GM21515 (cell line): Measurements from ENCODE around the gene ACKR3.

Experiments used
- ATAC-seq: cut with Tn5 transposase; IDR thresholded peaks from one replicate; pipeline ENCODE4 v1.9.1; 2021; ENCODE audit not compliant: unreplicated experiment

ACKR3 gene

DNA sequence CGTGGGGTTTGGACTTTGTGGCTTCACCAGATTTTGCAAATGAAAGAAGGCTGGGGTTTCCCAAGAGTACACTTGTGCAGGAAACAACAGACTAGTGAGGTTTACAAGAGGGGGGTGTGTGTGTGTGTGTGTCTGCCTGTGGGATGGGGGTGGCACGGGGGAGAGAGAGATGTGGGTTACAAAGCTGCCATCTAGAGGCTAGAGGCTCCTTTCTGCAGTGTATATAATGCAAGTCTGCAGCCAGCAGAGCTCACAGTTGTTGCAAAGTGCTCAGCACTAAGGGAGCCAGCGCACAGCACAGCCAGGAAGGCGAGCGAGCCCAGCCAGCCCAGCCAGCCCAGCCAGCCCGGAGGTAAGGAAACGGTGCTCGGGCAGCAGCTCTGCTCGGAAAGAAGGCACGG is at the start of gene ACKR3:
Gene ACKR3, plus strand, starts transcription at position 253 of the 401 bp plus-strand sequence. CDS start 10,641 bp downstream, outside the sequence.
- ATAC-seq: peak; percentile 74

DNA sequence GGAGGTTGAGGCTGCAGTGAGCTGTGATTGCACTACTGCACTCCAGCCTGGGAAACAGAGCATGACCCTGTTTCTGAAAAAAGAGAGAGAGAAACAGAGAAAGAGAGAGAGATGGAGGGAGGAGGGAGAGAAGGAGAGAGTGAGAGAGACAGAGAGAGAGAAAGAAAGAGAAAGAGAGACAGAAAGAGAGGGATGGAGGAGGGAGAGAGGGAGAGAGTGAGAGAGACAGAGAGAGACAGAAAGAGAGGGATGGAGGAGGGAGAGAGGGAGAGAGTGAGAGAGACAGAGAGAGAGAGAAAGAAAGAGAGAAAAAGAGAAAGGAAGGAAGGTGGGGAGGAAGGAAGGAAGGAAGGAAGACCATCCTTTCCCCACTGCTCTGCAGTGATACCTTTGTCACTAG is 48.1 kb upstream of the ACKR3 start:
- ATAC-seq: no peak

DNA sequence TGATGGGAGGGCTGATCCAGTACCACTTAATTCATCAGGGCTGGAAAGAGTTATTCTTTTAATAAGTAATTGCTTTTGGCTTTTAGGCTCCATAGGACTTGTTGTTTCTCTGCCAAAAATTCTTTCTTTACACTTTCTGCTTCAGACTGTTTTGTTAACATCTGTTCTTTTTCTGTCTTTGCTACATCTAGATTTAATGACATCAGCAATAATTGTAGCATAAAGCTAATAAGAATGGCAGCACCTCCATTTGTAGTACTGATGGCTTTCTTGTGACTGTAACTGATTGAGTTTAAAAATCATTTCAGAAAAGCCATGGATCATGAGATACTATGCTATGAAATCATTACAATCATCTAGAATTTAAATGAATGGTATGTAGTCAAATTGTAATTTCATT is 46.4 kb upstream of the ACKR3 start:
- ATAC-seq: no peak

DNA sequence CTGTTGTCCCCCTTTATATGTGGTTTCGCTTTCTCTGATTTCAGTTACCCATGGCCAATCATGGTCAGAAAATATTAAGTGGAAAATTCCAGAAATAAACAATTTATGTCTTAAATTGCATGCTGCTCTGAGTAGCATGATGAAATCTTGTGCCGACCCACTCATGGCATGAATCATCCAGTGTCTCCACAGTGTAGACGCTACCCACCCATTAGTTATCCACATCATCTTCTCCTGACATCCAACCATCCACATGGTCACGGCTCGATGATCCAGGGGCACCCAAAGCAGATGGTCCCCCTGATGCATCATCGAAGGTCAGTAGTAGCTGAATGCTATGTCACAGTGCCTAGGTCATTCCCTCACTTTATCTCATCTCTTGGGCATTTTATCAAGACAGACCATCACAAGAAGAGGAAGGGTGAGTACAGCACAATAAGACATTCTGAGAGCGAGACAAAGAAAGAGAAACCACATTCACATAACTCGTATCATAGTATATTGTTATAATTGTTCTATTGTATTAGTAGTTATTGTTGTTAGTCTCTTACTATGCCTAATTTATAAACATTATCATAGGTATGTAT is 44.1 kb upstream of the ACKR3 start:
- no peak for ATAC-seq

DNA sequence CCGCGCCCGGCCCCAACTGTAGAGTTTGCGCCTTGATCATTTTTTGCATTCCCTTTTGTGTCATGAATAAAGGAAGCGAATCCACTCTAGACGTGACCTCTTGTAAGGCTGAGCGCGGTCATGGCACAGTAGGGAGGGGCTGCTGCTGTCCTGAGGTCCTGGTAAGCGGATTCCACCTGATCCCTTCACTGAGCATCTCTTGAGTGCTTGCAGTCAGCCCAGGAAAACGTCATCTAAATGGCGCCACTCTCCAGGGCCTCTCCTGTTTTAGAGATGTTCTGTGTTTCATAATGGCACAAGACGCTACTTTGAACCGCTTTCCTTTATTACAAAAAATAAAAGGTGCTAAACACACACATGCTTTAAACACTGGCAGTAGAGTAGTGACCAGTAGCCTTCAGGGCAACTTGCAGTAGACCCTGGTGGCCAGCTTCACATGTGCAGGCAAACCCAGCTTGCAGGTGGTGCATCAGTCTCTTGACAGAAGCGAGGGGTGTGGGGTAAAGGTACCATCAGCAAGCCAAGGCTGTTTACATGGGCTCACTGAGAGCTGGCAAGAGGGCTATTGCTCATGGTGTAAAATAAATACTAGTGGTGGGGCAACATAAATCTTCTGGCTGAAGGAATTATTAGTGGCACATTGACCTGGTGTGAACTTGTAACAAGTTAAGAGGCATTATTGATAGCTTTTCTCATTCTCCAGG is 43.0 kb upstream of the ACKR3 start:
- ATAC-seq: no peak

DNA sequence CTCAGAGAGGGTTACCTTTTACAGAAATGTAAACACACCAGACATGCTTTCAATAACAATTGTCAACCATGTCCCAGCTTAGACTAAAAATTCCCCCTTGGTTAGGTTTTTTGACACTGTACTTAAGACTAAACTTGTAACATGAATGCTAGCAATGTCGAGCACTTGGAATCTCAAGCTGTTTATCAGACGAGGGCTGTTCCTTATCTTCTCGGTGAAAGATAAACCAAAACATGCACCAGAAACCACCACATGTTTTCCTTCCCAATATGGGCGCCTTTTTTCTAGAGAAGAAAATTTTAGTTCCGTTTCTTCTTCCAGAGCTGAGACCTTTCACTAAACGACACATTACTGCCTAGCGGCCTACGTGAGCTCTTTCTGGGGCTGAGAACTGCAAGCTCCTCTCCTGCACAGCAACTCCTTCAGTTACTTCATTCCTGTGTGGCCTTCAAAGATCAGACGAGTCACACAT is 42.4 kb upstream of the ACKR3 start:
- ATAC-seq: no peak

DNA sequence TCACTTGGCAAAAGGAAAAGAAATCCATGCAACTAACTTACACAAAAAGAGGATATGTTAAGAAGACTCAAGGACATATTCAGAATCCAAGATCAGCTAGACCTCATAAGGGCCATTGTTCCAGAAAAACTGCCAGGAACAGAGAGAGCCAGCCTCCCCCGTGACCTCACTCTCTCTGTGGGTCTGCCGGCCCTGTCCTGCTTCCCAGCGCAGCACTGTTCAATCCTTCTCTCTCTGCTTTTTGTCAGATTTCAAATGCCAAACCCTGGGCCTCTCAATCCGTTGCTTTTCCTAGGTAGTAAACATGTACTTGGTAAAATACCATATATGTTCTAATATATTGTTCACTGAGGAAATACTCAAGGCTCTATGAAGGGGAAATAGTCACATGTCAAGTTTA is 40.0 kb upstream of the ACKR3 start:
- no peak for ATAC-seq

DNA sequence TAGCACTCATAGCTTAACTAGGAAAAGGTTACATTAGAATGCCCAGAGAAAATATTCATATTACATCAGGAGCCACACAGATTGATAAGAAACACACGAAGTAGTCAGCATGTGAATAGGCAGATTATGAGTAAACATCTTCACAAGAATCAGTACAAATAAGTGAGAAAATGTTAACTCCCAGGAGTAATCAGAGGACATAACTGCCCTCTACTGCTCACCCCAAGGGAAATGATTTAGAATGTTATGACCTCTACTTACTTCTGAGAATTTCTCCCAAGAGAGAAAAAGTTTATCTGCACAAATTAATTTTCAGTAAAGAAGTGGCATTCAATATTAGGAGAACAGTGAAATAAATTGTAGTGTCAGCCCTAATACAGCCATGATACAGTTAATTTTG is 39.1 kb upstream of the ACKR3 start:
- no peak for ATAC-seq

DNA sequence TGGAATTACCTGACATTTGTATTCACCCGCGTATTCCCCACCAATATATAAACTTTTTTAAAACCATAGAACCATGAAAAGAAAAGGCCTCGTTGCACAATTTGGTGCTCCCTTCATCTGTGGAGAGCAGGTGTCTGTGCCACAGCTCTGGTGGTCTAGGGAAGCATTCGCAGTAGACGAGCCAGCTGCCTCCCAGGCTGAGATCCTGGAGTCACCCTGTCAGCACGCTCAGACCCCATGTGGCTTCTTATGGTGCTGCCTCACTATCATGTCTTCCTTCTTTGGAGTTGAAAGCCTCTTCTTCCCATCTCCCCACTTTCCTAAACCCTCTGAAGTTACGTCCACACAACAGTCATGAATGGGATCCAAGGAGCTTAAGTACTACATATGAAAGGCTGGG is 38.4 kb upstream of the ACKR3 start:
- ATAC-seq: no peak

DNA sequence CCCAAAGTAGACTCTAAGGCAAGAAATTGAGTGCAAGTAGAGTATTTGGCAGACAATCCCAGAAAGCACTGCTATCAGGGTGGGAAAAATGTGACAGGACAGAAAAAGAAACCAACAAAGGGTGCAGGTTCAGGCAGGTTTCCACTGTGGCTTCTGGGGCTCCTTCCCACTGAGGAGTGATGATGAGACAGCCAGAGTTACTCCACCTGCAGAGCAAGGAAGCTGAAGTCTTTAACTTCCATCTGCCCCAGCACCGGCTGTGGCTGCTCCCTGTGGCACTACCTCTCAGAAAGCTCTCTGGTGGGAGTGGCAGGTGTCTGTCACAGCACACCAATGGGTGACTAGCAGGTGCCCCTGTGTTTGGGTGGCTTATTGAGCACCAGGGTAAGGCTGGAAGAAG is 37.6 kb upstream of the ACKR3 start:
- no peak for ATAC-seq

DNA sequence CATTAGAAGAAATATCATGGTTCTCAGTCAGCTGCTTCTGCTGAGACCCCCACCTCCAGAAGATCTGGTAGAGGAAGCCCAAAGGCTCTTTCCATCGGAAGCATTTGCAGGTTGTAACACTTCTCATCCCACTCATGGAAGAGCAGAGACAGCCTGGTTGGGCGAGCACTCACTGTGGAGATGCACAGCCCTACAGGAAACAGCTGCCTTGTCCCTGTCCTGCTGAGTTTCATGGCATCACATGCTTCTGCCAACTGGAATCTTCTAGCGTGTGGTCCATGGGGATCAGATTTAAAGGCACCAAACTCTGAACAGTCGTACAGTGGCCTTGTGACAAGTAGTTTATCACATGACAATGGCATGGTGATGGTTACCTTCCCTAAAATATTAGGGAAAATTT is 36.3 kb upstream of the ACKR3 start:
- ATAC-seq: no peak

DNA sequence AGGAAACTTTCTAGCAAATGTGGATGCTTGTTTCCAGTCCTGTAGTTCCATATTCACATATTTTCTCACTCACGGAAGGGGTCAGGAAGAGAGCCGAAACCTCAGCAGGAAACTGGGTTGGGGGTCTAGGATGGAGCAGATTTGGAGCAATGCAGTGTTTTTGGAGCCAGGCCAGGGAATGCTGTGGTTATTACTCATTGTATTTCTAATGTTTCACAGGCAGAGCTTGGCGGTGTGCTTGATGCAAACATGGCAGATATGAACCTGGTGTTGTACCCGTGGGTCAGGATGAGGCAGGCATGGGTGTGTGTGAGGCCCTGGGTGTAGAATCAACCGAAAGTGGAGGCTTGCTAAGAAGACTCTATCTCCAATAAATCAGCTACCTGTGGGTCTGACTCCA is 34.6 kb upstream of the ACKR3 start:
- ATAC-seq: no peak

DNA sequence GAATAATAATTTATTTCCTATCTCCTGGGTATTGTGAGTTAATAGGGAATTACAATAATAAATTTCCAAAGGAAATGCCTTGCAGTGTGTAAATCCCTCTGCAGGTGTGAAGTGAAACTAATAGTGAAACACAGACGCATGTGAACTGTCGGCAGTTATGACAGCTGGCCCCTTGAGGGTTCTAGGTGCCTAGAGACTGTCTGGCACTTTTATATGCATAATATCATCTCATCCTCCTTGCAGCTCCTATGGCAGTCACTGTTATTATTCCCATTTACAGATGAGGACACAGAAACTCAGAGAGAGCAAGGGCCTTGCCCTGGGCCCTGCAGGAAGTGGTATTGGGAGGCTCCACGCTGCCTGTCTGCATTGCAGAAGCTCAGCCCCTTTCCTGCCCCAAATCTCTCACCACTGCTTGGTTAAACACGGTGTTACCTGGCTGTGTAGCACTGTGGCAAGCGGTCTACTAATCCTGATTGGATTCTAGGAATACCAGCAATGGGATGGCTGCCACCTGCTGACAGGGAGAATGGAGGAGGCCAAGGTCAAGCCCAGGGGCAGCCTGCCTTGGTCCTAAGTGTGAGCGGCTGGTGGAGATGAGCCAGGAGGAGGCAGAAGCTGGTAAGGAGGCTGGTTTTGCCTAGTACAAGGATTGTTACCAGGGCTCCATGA is 32.8 kb upstream of the ACKR3 start:
- ATAC-seq: peak; percentile 69

DNA sequence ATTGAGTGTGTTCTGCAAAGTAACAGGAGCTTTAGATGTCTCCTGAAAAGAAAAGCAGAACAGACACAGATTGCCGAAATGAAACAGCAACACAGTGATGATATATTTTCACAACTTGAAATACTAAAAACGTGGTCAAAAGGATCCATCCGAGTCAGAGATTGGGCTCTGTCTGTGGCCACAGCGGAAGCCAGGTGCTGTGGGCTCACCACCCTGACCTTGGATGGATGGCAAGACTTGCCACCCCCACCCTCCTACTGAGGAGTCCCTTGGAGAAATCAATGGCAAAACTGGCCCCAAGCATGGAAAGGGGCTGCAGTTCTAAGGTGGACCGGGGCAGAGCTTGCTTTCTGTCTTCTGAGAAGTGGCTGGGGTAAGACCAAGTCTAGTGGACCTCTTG is 31.4 kb upstream of the ACKR3 start:
- no peak for ATAC-seq

DNA sequence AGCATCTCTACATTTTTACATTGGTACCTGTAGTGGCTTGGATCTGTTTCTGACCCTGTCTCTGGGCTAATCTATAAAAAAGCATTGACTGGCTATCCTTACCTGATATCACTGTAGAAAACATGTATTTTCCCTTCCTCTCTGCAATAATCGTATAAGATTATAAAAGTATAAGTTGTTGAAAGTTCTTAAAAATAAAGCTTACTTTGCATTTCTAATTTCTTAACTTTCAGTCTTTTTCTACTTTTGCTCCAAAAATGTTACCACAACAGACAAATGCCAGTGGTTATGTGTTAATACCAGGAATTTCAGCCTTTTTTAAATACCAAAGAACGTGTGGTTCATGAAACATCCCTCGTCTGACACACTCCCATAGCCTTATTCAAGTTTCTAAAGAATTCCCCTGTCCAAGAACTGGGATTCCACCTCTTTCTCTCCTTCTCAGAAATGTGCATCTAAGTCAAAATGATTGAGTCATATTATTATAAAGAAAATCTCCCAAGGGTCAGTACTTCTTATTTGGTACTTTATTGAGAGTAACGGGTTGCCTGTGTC is 28.5 kb upstream of the ACKR3 start:
- no peak for ATAC-seq

DNA sequence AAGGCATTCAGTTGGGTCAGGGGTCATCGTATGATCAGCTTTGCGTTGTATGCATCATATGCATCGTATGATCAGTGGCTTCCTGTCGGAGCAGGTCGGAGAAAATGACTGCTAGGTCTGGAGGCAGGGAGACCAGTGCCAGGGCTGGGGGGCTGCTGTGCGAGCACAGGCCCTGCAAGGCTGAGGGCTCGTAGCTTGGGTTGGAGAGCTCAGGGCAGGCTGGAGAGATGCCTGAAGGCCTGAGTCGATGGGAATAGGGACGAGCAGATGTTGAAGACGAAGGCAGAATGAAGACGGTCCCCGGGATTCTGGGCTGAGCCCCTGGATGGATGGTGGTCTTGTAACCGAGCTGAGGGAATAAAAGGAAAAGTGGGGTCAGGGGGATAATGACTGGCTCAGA is 25.3 kb upstream of the ACKR3 start:
- no peak for ATAC-seq

DNA sequence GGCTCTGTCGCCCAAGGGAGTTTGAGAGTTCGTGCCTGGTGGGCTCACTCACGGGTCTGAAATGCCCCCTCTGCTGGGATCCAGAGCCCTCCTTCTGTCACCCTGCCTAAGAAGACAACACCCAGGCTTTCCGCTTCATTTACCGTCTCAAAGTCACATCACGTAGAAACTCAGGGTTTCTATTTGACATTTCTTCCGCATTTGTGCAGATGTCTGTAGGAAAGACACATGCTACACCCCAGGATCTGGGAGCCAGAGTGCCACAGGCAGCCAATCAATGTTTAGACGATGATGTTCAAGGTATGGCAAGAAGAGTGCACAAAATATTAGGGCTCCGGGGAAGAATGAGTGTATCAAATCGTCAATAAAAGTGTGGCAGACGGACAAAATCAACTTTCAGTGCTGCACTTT is 24.4 kb upstream of the ACKR3 start:
- peak; percentile 64 for ATAC-seq

DNA sequence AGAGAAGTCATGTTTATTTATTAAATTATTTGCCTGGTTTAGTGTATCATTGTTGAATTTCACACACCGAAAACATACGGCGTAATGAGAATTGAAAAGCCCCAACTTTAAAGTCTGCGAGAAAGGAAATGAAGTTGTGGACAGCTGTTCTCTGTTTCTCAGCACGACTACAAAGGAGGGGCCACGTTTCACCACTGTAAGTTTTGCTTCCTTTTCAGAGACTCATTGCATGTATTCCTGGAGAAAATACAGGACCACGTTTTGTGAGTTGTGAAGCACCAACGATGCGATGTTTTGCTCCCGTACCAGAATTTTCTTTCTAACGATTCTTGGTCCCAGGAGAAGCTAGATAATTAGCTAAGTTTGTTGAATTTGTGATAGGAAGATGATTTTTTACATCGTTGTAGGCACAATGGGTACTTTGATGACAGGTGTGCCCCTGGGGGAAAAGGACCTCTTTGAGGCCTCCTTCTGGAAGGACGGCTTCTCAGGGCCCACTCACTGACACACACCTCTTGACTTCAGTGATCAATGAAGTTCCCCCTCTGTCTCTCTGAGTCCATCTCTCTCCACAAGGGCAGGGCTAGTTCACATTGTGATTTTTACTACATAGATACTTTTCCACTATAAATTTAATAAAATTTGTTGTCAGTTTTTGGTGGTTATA is 23.7 kb upstream of the ACKR3 start:
- peak; percentile 67 for ATAC-seq

DNA sequence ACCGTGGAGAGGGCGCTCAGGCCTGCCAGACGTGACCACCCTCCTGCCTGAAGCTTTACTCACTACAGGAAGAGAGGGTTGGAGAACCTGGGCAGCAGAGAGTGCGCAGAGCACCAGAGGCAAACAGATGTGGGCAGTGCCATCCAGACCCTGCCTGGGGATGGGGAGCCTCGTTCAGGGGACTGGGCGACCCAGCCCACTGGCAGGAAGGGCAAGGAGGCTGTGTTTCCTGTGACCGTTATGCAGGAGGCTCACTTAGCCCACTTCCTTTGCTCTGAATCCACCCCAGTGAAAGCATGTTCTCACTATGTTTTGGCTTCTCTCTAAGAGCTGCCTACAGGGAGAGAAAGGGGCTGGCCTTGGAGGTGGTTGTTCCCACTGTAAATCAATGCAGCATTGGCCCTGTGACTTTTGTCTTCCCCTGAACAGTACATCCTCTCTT is 23.0 kb upstream of the ACKR3 start:
- ATAC-seq: no peak

DNA sequence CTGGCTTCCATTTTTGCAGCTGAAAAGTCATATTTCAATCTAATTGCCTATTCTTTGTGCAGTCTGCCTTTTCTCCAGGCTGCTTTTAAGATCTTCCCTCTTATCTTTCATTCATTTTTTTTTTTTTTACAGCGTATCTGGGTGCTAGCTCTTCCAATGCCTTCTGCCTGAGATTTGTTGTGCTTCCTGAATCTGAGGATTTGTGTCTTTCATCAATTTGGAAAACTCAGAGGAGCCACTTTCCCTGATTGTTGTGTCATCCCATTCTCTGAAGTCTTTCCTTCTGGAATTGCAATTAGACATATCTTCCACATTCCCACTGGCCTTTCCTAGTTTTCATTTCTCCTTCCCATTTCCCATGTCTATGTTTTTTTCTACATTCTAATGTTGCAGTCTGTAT is 21.9 kb upstream of the ACKR3 start:
- no peak for ATAC-seq

DNA sequence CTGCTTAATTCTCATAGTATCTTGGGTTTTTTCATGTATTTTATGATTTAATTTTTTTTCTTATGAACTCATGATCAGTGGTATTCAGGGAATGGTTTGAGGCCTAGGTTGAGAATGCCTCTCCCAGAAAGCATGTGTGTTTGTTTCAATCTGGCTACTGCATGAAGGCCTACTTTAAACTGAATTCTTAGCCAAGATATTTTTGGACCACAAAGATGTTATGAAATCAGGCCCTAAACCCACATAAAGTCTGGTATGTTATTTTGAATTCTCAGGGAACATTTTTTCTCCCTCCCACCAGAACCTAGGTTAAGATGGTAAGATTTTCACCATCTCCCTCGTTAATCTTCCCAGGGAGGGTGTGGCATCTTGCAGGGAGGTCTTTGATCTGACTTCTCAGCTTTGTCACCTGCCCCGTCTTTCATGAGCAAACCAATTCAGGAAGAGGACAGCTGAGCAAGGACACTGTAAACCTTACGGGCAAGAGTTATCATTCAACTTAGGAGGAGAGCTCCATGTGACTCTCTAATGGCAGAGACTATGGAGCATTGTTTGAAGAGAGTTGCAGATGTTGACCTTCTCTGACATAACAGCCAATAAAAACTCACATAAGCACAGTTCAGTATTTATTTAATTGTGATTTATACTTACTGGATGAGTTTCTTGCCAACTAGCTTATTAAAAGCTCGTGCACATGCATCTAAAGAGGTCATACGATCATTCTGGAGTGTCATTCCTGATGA is 21.3 kb upstream of the ACKR3 start:
- ATAC-seq: no peak
